Neural cell (in vitro differentiated cells): ENCODE results near the gene AKR1C1.
"Not testable (repeated sequence)": the region's sequence is repeated elsewhere in the genome, so short reads cannot be mapped to it uniquely, and the experiment has no call there.

Experiments used
- EZH2 ChIP-seq: fragments of 200-600, 300-800 bp; shearing (Covaris generic), sonication (generic); IDR thresholded peaks from 2 replicates; pipeline ENCODE4 v1.6.1; 2014; ENCODE audit warnings: antibody characterized with exemption, low read length, borderline replicate concordance, mild to moderate bottlenecking; ENCODE audit not compliant: insufficient read depth, poor library complexity, severe bottlenecking
- POLR2AphosphoS5 ChIP-seq: IDR thresholded peaks from 2 replicates; pipeline ENCODE4 v1.6.1; 2012
- TF ChIP-seq, protein P1 (sequence below): fragments of 450-650 bp; IDR thresholded peaks from 2 replicates; pipeline ENCODE4 v1.5.1; 2014; ENCODE audit warnings: antibody characterized with exemption, mild to moderate bottlenecking, moderate library complexity; ENCODE audit not compliant: poor library complexity, severe bottlenecking

DNA sequence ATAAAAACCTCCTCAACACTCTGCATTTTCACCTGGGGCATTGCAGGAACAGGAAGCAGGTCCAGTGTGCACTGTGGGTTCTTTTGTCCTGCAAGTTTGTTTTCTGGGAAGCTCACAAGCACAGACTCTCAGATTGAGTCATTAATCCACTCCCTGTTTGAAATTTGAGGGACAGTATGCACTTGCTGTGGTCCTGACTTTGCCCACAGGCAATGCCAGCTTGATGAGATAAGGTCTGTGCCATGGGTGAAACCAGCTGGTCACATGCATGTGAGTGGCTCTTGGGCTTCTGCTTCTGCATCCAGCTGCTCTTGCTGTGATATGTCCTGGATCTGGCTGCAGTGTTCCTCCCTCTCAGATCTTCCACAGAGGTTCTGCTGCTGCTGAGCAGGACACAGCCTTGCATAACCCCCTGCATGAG is 62.3 kb downstream of the AKR1C1 start:
- TF ChIP-seq, protein P1, sequence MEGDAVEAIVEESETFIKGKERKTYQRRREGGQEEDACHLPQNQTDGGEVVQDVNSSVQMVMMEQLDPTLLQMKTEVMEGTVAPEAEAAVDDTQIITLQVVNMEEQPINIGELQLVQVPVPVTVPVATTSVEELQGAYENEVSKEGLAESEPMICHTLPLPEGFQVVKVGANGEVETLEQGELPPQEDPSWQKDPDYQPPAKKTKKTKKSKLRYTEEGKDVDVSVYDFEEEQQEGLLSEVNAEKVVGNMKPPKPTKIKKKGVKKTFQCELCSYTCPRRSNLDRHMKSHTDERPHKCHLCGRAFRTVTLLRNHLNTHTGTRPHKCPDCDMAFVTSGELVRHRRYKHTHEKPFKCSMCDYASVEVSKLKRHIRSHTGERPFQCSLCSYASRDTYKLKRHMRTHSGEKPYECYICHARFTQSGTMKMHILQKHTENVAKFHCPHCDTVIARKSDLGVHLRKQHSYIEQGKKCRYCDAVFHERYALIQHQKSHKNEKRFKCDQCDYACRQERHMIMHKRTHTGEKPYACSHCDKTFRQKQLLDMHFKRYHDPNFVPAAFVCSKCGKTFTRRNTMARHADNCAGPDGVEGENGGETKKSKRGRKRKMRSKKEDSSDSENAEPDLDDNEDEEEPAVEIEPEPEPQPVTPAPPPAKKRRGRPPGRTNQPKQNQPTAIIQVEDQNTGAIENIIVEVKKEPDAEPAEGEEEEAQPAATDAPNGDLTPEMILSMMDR, result not testable (repeated sequence)
- TF ChIP-seq EZH2, POLR2AphosphoS5: not testable (repeated sequence)
